ENCODE results near the gene LMCD1. TPM values are rescaled to one million over a fixed set of nuclear protein-coding genes. Genes with fewer than 3 reads are reported as not detected.

Gene LMCD1
- total and polyA plus RNA-seq, 4 donors, result 33.6 to 179 (median 98.4) TPM

DNA sequence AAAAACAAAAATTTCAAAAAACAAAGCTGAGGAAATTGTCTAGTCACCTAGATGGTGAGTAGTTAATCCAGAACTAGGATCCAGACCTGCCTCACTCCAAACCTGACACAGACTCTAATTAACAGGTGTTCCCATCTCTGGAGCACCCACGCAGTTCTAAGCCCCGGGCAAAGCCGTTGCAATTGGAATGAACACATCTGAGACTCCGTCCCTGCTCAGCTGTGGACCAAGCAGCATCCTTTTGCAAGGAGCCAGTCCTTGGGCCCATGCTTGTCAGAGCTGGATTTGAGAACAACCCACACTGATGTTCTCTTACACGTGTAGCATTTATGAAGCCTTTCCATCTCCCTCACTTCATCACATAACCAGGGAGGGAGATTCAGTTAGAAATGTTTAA lies 54.8 kb downstream of the LMCD1 start:
- 88 to 90% methylated on average over 5 of the region's 5 CpGs for WGBS, 2 donors
- H3K4me1 ChIP-seq (ENCODE audit: control insufficient read depth in 5 of 5, insufficient read depth in 5 of 5, low read length in 5 of 5), result peaks cover 4 to 35% (median 11%) of the 10 kb centered on the region in 5 donors

DNA sequence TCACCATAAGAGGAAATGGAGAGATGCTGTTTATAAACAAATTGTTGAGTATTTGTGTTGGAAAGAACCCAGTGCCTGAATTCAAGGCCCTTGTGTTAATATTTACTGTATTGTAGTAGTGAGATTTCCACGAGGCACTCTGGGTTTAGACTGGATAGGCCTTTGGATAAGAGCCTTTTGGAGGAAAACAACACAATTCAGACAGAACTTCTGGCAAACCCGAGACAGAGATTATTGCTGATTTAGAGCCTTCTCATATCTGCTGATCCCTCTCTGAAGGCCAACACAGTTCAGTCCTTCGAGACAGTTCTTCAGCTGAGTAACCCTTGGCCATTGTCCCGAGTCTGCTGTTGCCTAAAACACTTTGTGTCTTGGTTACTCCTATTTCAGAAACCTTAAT lies 55.7 kb downstream of the LMCD1 start:
- Histone ChIP-seq H3K9ac (ENCODE audit: insufficient read depth in 1 of 2, low read length in 2 of 2) (no peak overlapping the region), H3K36me3 (ENCODE audit: control insufficient read depth in 4 of 4, insufficient read depth in 4 of 4, low read length in 4 of 4) (peaks cover 2 to 16% (median 9%) of the 10 kb centered on the region in 4 donors), H3K27ac (ENCODE audit: low read depth in 1 of 2, low read length in 1 of 2) (no peak overlapping the region), H3K4me1 (ENCODE audit: control insufficient read depth in 5 of 5, insufficient read depth in 5 of 5, low read length in 5 of 5) (peaks cover 4 to 35% (median 11%) of the 10 kb centered on the region in 5 donors), H3K4me3 (no peak overlapping the region), H3K27me3 (ENCODE audit: control insufficient read depth in 3 of 3, insufficient read depth in 3 of 3, low read length in 2 of 3) (no peaks in the 10 kb centered on the region), H3K9me3 (ENCODE audit: control insufficient read depth in 4 of 4, insufficient read depth in 3 of 4, low read length in 3 of 4) (no peaks in the 10 kb centered on the region)
- ATAC-seq (ENCODE audit: insufficient read depth, low FRiP score) (no peak), DNase-seq (peak in 2 of 3 donors; percentile 82 to 86)
- TF ChIP-seq, protein P1, sequence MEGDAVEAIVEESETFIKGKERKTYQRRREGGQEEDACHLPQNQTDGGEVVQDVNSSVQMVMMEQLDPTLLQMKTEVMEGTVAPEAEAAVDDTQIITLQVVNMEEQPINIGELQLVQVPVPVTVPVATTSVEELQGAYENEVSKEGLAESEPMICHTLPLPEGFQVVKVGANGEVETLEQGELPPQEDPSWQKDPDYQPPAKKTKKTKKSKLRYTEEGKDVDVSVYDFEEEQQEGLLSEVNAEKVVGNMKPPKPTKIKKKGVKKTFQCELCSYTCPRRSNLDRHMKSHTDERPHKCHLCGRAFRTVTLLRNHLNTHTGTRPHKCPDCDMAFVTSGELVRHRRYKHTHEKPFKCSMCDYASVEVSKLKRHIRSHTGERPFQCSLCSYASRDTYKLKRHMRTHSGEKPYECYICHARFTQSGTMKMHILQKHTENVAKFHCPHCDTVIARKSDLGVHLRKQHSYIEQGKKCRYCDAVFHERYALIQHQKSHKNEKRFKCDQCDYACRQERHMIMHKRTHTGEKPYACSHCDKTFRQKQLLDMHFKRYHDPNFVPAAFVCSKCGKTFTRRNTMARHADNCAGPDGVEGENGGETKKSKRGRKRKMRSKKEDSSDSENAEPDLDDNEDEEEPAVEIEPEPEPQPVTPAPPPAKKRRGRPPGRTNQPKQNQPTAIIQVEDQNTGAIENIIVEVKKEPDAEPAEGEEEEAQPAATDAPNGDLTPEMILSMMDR (IDR thresholded peaks at IDR 0.05; ENCODE audit: control extremely low read depth, extremely low read depth), result no peak
- WGBS, 2 donors, result 48 to 74% methylated on average over 4 of the region's 4 CpGs

More for the DNA sequence above, 54.8 kb downstream of the LMCD1 start:
- Histone ChIP-seq H3K27me3 (ENCODE audit: control insufficient read depth in 3 of 3, insufficient read depth in 3 of 3, low read length in 2 of 3) (no peaks in the 10 kb centered on the region), H3K36me3 (ENCODE audit: control insufficient read depth in 4 of 4, insufficient read depth in 4 of 4, low read length in 4 of 4) (peaks cover 2 to 20% (median 13%) of the 10 kb centered on the region in 4 donors), H3K27ac (ENCODE audit: low read depth in 1 of 2, low read length in 1 of 2) (no peak overlapping the region), H3K9me3 (ENCODE audit: control insufficient read depth in 4 of 4, insufficient read depth in 3 of 4, low read length in 3 of 4) (no peaks in the 10 kb centered on the region), H3K9ac (ENCODE audit: insufficient read depth in 1 of 2, low read length in 2 of 2) (no peak overlapping the region), H3K4me3 (no peak overlapping the region)
- TF ChIP-seq, protein P1 (IDR thresholded peaks at IDR 0.05; ENCODE audit: control extremely low read depth, extremely low read depth), result no peak
- DNase-seq (peak in 2 of 3 donors; percentile 15 to 20), ATAC-seq (ENCODE audit: insufficient read depth, low FRiP score) (no peak)

DNA sequence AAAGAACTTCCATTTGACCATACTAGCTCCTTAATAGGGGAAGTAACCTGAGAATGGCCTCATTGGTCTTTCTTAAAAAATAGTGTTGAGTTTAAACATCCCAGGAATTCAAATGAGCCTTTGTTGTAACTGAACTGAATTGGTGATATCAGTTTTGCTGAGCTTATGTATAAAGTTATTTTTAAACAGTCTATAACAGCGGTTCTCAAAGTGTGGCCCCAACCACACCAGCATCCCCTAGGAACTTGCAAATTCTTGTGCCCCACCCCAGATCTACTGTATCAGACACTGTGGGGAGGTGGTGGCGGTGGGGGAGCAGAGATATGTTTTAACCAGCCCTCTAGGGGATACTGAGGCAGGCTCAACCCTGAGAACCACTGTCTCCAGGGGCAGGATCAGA lies 57.0 kb downstream of the LMCD1 start:
- ATAC-seq (ENCODE audit: insufficient read depth, low FRiP score) (no peak), DNase-seq (no peak)
- no peak overlapping the region for H3K4me3 ChIP-seq
- H3K36me3 ChIP-seq (ENCODE audit: control insufficient read depth in 4 of 4, insufficient read depth in 4 of 4, low read length in 4 of 4), result peaks cover 0 to 18% (median 8%) of the 10 kb centered on the region in 4 donors
- 96 to 98% methylated on average over 2 of the region's 2 CpGs for WGBS, 2 donors
- H3K9me3 ChIP-seq (ENCODE audit: control insufficient read depth in 4 of 4, insufficient read depth in 3 of 4, low read length in 3 of 4), result no peaks in the 10 kb centered on the region
- TF ChIP-seq, protein P1 (IDR thresholded peaks at IDR 0.05; ENCODE audit: control extremely low read depth, extremely low read depth), result no peak
- no peak overlapping the region for H3K27ac ChIP-seq (ENCODE audit: low read depth in 1 of 2, low read length in 1 of 2)
- H3K9ac ChIP-seq (ENCODE audit: insufficient read depth in 1 of 2, low read length in 2 of 2), result no peak overlapping the region
- H3K27me3 ChIP-seq (ENCODE audit: control insufficient read depth in 3 of 3, insufficient read depth in 3 of 3, low read length in 2 of 3), result no peaks in the 10 kb centered on the region
- peaks cover 4 to 35% (median 11%) of the 10 kb centered on the region in 5 donors for H3K4me1 ChIP-seq (ENCODE audit: control insufficient read depth in 5 of 5, insufficient read depth in 5 of 5, low read length in 5 of 5)

DNA sequence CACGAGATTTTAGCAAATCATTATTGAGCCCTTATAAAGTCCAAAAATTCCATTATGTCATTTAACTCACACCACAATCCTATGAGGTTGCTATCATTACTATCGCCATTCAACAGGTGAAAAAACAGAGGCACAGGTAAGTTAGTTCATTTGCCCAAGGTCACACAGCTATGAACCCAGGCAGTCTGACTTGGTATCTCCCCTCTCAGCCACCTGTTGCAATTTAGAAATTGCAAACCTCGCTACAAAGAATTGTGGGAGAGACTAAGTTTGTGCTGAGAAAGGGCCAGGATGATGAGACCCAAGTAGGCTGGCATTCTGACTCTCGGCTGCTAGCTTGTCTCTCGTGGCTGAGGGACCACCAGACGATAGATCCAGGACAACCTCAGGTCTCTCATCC lies 57.7 kb downstream of the LMCD1 start:
- ATAC-seq (ENCODE audit: insufficient read depth, low FRiP score) (no peak), DNase-seq (no peak)
- Histone ChIP-seq H3K9ac (ENCODE audit: insufficient read depth in 1 of 2, low read length in 2 of 2) (no peak overlapping the region), H3K4me3 (no peak overlapping the region), H3K9me3 (ENCODE audit: control insufficient read depth in 4 of 4, insufficient read depth in 3 of 4, low read length in 3 of 4) (no peaks in the 10 kb centered on the region), H3K27ac (ENCODE audit: low read depth in 1 of 2, low read length in 1 of 2) (no peak overlapping the region), H3K4me1 (ENCODE audit: control insufficient read depth in 5 of 5, insufficient read depth in 5 of 5, low read length in 5 of 5) (peaks cover 4 to 34% (median 11%) of the 10 kb centered on the region in 5 donors), H3K36me3 (ENCODE audit: control insufficient read depth in 4 of 4, insufficient read depth in 4 of 4, low read length in 4 of 4) (peaks cover 0 to 20% (median 6%) of the 10 kb centered on the region in 4 donors), H3K27me3 (ENCODE audit: control insufficient read depth in 3 of 3, insufficient read depth in 3 of 3, low read length in 2 of 3) (no peaks in the 10 kb centered on the region)
- TF ChIP-seq, protein P1 (IDR thresholded peaks at IDR 0.05; ENCODE audit: control extremely low read depth, extremely low read depth), result no peak
- 94 to 95% methylated on average over 6 of the region's 6 CpGs for WGBS, 2 donors
